PFSK-1 (cell line): Measurements from ENCODE around the gene CEBPZOS.

Source experiments
- FOXP2 ChIP-seq: optimal IDR thresholded peaks from 2 replicates; pipeline ENCODE3; 2011; ENCODE audit warnings: borderline replicate concordance, control low read depth, inconsistent platforms; ENCODE audit not compliant: insufficient read depth; ENCODE audit errors: extremely low read length, extremely low read depth
- POLR2AphosphoS5 ChIP-seq: IDR thresholded peaks from 2 replicates; pipeline ENCODE4 v1.6.1; 2012; ENCODE audit warnings: low read depth, mild to moderate bottlenecking, control low read depth, low read length, moderate library complexity
- SIN3A ChIP-seq: IDR thresholded peaks from 2 replicates; pipeline ENCODE4 v1.6.1; 2012; ENCODE audit warnings: mild to moderate bottlenecking, low read length, moderate library complexity, borderline replicate concordance; ENCODE audit not compliant: insufficient read depth
- TAF1 ChIP-seq: IDR thresholded peaks from 2 replicates; pipeline ENCODE4 v1.6.1; 2012; ENCODE audit warnings: low read length, control low read depth, borderline replicate concordance; ENCODE audit not compliant: insufficient read depth
- TF ChIP-seq, protein P1 (sequence below), 2 experiments: IDR thresholded peaks; 2 replicates each; pipeline versions ENCODE4 v1.6.1 to v1.8.0; 2011 to 2012; ENCODE audit warnings: low read depth in 2 of 2, low read length in 2 of 2, control low read depth in 1 of 2, inconsistent platforms in 1 of 2, mild to moderate bottlenecking in 1 of 2, moderate library complexity in 1 of 2; ENCODE audit not compliant: insufficient read depth in 1 of 2

The CEBPZOS gene

DNA sequence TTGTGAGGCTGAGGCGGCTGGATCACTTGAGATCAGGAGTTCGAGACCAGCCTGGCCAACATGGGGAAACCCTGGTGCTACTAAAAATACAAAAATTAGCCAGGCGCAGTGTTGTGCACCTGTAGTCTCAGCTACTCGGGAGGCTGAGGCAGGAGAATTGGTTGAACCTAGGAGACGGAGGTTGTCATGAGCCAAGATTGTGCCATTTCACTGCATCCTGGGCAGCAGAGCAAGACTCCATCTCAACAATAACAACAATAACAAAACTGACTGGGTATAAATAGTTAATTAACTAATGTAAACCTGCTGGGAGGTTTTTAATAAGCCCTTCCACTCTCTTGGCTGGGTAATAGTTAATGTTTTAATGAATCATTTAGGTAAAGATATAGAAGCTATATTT, 15.7 kb upstream of the CEBPZOS start:
- TF ChIP-seq, protein P1, sequence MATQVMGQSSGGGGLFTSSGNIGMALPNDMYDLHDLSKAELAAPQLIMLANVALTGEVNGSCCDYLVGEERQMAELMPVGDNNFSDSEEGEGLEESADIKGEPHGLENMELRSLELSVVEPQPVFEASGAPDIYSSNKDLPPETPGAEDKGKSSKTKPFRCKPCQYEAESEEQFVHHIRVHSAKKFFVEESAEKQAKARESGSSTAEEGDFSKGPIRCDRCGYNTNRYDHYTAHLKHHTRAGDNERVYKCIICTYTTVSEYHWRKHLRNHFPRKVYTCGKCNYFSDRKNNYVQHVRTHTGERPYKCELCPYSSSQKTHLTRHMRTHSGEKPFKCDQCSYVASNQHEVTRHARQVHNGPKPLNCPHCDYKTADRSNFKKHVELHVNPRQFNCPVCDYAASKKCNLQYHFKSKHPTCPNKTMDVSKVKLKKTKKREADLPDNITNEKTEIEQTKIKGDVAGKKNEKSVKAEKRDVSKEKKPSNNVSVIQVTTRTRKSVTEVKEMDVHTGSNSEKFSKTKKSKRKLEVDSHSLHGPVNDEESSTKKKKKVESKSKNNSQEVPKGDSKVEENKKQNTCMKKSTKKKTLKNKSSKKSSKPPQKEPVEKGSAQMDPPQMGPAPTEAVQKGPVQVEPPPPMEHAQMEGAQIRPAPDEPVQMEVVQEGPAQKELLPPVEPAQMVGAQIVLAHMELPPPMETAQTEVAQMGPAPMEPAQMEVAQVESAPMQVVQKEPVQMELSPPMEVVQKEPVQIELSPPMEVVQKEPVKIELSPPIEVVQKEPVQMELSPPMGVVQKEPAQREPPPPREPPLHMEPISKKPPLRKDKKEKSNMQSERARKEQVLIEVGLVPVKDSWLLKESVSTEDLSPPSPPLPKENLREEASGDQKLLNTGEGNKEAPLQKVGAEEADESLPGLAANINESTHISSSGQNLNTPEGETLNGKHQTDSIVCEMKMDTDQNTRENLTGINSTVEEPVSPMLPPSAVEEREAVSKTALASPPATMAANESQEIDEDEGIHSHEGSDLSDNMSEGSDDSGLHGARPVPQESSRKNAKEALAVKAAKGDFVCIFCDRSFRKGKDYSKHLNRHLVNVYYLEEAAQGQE (IDR thresholded peaks at IDR 0.05; ENCODE audit: insufficient read depth in 1 of 2, low read depth in 2 of 2, low read length in 2 of 2), result no peak
- no peak for TF ChIP-seq TAF1
- TF ChIP-seq POLR2AphosphoS5, result no peak
- no peak for TF ChIP-seq FOXP2
- TF ChIP-seq SIN3A, result no peak

DNA sequence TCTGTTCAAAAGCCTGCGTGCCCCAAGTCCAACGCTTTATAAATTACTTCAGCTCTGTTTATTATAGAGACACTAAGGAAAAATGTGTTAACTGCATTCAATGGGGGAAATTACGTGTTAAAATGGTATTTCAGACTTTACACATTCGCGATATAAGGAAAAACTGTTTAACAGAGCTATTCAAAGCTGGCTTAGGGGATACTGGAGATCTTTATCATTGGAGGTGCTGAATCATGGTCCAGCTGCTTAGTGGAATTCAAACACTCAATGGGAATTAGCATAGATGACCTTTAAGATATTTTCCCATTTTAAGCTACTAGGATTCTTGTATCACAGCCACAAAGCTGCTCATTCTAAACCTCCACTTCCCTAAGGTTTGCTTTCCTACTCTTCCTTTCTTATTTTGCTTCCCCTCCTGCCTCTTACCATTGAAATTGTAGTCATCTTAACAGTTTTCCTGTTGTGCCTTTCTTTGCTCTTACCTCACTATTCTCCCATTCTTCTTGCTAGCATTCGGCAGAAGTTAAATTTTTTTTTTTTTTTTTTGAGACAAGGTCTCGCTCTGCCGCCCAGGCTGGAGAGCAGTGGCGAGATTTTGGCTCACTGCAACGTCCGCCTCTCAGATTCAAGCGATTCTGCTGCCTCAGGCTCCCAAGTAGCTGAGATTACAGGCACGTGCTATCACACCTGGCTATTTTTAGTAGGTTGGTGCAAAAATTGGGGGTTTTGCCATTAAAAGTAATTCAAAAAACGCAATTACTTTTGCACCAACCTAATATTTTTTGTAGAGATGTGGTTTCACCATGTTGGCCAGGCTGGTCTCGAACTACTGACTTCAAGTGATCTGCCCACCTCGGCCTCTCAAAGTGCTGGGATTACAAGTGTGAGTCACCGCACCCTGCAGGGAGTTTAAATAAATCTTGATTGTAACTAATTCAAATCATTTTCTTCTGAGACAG, 14.3 kb upstream of the CEBPZOS start:
- TF ChIP-seq FOXP2 (no peak), TAF1 (no peak), POLR2AphosphoS5 (no peak), SIN3A (no peak)
- TF ChIP-seq, protein P1 (IDR thresholded peaks at IDR 0.05; ENCODE audit: insufficient read depth in 1 of 2, low read depth in 2 of 2, low read length in 2 of 2), result no peak

DNA sequence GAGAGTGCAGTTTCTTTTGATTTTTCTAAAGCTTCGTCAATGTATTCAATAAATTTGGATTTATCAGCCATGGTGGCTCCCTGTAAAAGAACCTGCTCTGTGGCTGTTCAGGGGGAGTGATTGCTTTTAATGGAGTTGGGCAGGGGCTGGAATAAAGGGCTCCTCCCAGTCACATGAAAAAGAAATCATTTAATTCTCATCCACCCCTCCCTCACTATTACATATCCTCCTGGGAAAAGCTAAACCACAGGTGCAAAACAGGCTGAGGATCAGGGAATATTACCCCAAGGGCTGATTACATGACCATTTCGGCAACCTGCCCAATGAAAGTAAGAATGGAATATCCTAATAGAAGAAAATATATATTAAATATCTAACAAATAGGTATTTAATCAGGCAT, 7.7 kb upstream of the CEBPZOS start, which contains the start of gene SULT6B1:
SULT6B1 (minus strand) TSS at position 101 of the 400 bp plus-strand sequence; CDS start at position 71, 30 bp downstream.
- TF ChIP-seq FOXP2 (no peak), POLR2AphosphoS5 (no peak), TAF1 (no peak), SIN3A (no peak)
- TF ChIP-seq, protein P1 (IDR thresholded peaks at IDR 0.05; ENCODE audit: insufficient read depth in 1 of 2, low read depth in 2 of 2, low read length in 2 of 2), result no peak

DNA sequence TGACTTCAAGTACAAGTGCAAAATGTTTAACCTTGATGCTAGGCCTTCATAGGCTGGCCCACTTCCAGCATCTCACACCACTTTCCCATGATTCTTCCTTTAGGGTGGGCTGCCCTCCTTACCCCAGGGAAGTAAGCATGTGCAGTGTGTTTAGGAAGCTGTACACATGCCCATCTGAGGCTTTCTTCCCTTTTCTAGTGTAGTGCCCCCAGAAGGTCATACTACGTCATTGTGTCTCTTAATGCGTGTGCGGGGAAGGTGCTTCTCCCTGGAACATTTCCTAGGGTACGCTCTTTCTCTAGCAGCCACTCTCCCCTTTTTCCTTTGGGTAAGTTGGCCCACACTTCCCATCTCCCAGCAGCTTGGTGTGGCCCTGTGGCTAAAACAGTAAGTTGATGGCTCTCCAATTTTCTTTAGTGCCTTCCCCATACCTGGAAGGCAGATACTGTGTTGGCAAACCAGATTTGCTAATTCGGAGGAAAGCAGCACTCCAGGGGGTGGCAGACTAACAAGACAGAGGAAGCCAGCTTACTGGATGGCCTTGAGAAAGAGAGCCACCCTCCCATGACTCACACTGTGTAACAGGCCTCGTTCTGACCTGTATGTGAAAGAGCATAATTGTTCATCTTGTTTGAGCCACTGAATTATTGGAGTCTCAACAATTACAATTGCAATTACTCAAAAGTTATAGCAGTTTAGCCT, 6.7 kb upstream of the CEBPZOS start:
- TF ChIP-seq POLR2AphosphoS5, result no peak
- TF ChIP-seq, protein P1 (IDR thresholded peaks at IDR 0.05; ENCODE audit: insufficient read depth in 1 of 2, low read depth in 2 of 2, low read length in 2 of 2), result no peak
- TF ChIP-seq SIN3A, result no peak
- TF ChIP-seq TAF1, result no peak
- TF ChIP-seq FOXP2, result no peak
